Measurements from ENCODE around the gene PSG11.
"Not testable (repeated sequence)": the region's sequence is repeated elsewhere in the genome, so short reads cannot be mapped to it uniquely, and the experiment has no call there.

The PSG11 gene

GRCh38 chr19:42985588-42985987 is 40.7 kb downstream of the PSG11 start:
- DNase-seq: no peak

- not testable (repeated sequence) for DNase-seq
Observed at GRCh38 chr19:42982111-42982510, 44.2 kb downstream of the PSG11 start.

- not testable (repeated sequence) for DNase-seq
Observed at GRCh38 chr19:42971451-42971850, 54.8 kb downstream of the PSG11 start.

GRCh38 chr19:42965176-42965575 is 61.1 kb downstream of the PSG11 start:
- DNase-seq: no peak

- no peak for DNase-seq
Observed at GRCh38 chr19:42961119-42961518, 65.2 kb downstream of the PSG11 start.
